C4-2B (cell line): ENCODE measurements around the gene RPL36.

Experiments
- ZFX ChIP-seq: fragments of 450-650 bp; IDR thresholded peaks from 2 replicates; pipeline ENCODE4 v1.6.1; 2017
- TF ChIP-seq, protein P1 (sequence below): fragments of 450-650 bp; conservative IDR thresholded peaks from 2 replicates; pipeline ENCODE4 v1.5.1; 2017; ENCODE audit warnings: mild to moderate bottlenecking

- TF ChIP-seq, protein P1, sequence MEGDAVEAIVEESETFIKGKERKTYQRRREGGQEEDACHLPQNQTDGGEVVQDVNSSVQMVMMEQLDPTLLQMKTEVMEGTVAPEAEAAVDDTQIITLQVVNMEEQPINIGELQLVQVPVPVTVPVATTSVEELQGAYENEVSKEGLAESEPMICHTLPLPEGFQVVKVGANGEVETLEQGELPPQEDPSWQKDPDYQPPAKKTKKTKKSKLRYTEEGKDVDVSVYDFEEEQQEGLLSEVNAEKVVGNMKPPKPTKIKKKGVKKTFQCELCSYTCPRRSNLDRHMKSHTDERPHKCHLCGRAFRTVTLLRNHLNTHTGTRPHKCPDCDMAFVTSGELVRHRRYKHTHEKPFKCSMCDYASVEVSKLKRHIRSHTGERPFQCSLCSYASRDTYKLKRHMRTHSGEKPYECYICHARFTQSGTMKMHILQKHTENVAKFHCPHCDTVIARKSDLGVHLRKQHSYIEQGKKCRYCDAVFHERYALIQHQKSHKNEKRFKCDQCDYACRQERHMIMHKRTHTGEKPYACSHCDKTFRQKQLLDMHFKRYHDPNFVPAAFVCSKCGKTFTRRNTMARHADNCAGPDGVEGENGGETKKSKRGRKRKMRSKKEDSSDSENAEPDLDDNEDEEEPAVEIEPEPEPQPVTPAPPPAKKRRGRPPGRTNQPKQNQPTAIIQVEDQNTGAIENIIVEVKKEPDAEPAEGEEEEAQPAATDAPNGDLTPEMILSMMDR, result no peak
- TF ChIP-seq ZFX, result no peak
Measured at GRCh38 chr19:5642204-5642603, 47.9 kb upstream of the RPL36 start.
